Heart left ventricle (tissue), 16 donors: ENCODE results near the gene AARSD1. TPM values are rescaled to one million over a fixed set of nuclear protein-coding genes. Genes with fewer than 3 reads are reported as not detected.

Experiments used
- ATAC-seq, 4 donors: fragments of 200-7000 bp; cut with Tn5 transposase; one replicate each; pipeline ENCODE4 v1.9.1; 2020 to 2022; ENCODE audit warnings: moderate library complexity in 4 of 4, mild to moderate bottlenecking in 3 of 4, moderate number of reproducible peaks in 1 of 4
- DNase-seq, 5 donors: peaks; one replicate each; pipeline ENCODE4 v3.0.0-alpha.2; 2020
- H3K27ac ChIP-seq, 12 donors: fragments of 200-600 bp; sonication (generic) in 4 of 12; one replicate each; pipeline versions ENCODE4 v1.5.0 to v1.8.0; 2016 to 2022; ENCODE audit warnings: mild to moderate bottlenecking in 2 of 12
- H3K27me3 ChIP-seq, 9 donors: fragments of 200-600 bp; sonication (generic) in 2 of 9; one replicate each; pipeline versions ENCODE4 v1.5.1 to v1.8.0; 2016 to 2022; ENCODE audit warnings: mild to moderate bottlenecking in 3 of 9
- H3K36me3 ChIP-seq, 9 donors: fragments of 200-600 bp; sonication (generic) in 2 of 9; one replicate each; pipeline versions ENCODE4 v1.5.0 to v1.8.0; 2018 to 2022; ENCODE audit warnings: mild to moderate bottlenecking in 2 of 9
- H3K4me1 ChIP-seq, 12 donors: fragments of 200-600 bp; sonication (generic) in 4 of 12; one replicate each; pipeline versions ENCODE4 v1.5.0 to v1.8.0; 2016 to 2022; ENCODE audit warnings: mild to moderate bottlenecking in 3 of 12
- H3K4me3 ChIP-seq, 12 donors: fragments of 200-600 bp; sonication (generic) in 4 of 12; one replicate each; pipeline versions ENCODE4 v1.5.0 to v1.8.0; 2017 to 2022; ENCODE audit warnings: mild to moderate bottlenecking in 9 of 12, moderate library complexity in 4 of 12
- H3K9me3 ChIP-seq, 12 donors: fragments of 200-600 bp; sonication (generic) in 4 of 12; one replicate each; pipeline versions ENCODE4 v1.5.0 to v1.8.0; 2016 to 2022; ENCODE audit warnings: mild to moderate bottlenecking in 1 of 12
- POLR2A ChIP-seq, 2 donors: fragments of 450-650 bp; IDR thresholded peaks; one replicate each; pipeline ENCODE4 v1.6.1; 2017; ENCODE audit warnings: antibody characterized with exemption in 2 of 2, mild to moderate bottlenecking in 2 of 2, moderate library complexity in 2 of 2
- WGBS, 4 donors: extraction: QIAGEN DNeasy Blood & Tissue Kit in 2 of 4; methylation state at CpG; one replicate each; pipeline versions ENCODE4 v1.1.5 to v1.1.7; 2013 to 2018; 5-methylcytosine and 5-hydroxymethylcytosine counted together
- intact Hi-C, 10 donors: fragments of 100-400 bp; cut with DNase I; formaldehyde crosslinking; loops; one replicate each; pipeline versions ENCODE4 v1.11.1 to v1.14.2; 2022
- polyA plus RNA-seq, 2 donors: library from polyadenylated mRNA; stranded (reverse); fragments of 200-250 nt; gene quantifications; one replicate each; pipeline ENCODE4 v1.2.3, GENCODE V29; 2013
- total RNA-seq, 9 donors: library from RNA; depleted of rRNA in 2 of 9; stranded (reverse); fragments of >200 nt in 2 of 9; fragmentation: NEBNext Ultra II Directional in 3 of 9; extraction: Animal tissue kit (Norgen Biotek cat#: 25700) in 3 of 9; gene quantifications; one replicate each; pipeline versions ENCODE4 v1.1.0 to v1.2.4, GENCODE V29; 2016 to 2023
- TF ChIP-seq, protein P1 (sequence below), 12 donors: fragments of 200-600 bp; sonication (generic) in 4 of 12; IDR thresholded peaks; one replicate each; pipeline versions ENCODE4 v1.5.0 to v1.8.0; 2018 to 2022; ENCODE audit warnings: antibody characterized with exemption in 12 of 12, mild to moderate bottlenecking in 5 of 12
- donor health status: ischemic (EF 13 %, LVEDD 7.1; RV severe dilation, severe dysfunction).
- donor health status: healthy with polysubstance abuse.
- donor health status: DM: no; HTN: yes; CAD: no.
- donor health status: DM: no; HTN: no; CAD: no.
- donor health status: ischemic (EF 25% LVEDD 6.9; RV normal size, moderate dysfunction).
- donor health status: ischemic (EF 25% LVEDD 5.7; RV mildly dilated, moderate dysfunction).
- donor health status: healthy.
- donor health status: DM: yes; HTN: yes; CAD: no.
- donor health status: ischemic (EF 35%, LVEDD 5.7; RV mildly dilated, moderate dysfunction).
- donor health status: nonischemic (EF 11% LVEDD 7.7; RV severe dilation, severe dysfunction).
- donor health status: DM: yes; HTN: yes; CAD: no.
- donor health status: PGD.
- donor health status: ischemic (EF 29% LVEDD 5.4; RV normal size, mild dysfunction).
- donor health status: nonischemic (EF 23%, LVEDD 6.1; RV moderate dilation, normal function).

Gene AARSD1
- total and polyA plus RNA-seq, 11 donors = 19.5 to 66.3 (median 27.0) TPM

DNA sequence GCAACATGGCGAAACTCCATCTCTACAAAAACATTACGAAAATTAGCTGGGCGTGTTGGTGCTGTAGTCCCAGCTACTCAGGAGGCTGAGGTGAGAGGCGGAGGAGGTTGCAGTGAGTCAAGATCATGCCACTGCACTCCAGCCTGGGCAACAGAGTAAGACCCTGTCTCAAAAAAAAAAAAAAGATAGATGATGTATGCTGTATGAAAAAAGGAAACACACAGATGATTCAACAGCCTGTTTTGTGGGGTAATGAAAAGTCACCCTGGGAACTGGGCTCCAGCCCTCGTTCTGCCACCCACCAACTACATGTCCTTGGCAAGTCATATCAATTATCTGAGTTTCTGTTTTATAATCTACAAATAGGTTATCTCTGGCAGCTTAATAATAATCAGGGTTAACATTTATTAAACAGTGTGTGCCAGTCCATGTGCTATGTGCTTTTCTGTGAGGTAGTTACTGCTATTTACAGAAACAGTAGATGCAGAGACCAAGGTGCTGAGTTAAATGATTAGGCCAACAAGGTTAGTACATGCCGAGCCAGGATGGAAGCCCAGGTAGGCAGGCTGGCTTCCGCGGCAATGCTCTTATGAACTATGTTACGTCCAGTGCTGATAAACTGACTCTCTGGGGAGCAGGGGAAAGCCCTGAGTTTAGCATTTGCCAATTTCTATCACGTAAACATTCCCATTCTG lies 62.6 kb downstream of the AARSD1 start:
- Histone ChIP-seq H3K27ac (no peak overlapping the region), H3K36me3 (no peaks in the 10 kb centered on the region), H3K9me3 (no peaks in the 10 kb centered on the region), H3K27me3 (peaks cover 0 to 4% (median 0%) of the 10 kb centered on the region in 9 donors), H3K4me3 (no peak overlapping the region), H3K4me1 (no peaks in the 10 kb centered on the region)
- WGBS, 4 donors = 82 to 87% (median 84%) methylated on average over 10 of the region's 10 CpGs
- ATAC-seq (no peak), DNase-seq (no peak)
- TF ChIP-seq, protein P1, sequence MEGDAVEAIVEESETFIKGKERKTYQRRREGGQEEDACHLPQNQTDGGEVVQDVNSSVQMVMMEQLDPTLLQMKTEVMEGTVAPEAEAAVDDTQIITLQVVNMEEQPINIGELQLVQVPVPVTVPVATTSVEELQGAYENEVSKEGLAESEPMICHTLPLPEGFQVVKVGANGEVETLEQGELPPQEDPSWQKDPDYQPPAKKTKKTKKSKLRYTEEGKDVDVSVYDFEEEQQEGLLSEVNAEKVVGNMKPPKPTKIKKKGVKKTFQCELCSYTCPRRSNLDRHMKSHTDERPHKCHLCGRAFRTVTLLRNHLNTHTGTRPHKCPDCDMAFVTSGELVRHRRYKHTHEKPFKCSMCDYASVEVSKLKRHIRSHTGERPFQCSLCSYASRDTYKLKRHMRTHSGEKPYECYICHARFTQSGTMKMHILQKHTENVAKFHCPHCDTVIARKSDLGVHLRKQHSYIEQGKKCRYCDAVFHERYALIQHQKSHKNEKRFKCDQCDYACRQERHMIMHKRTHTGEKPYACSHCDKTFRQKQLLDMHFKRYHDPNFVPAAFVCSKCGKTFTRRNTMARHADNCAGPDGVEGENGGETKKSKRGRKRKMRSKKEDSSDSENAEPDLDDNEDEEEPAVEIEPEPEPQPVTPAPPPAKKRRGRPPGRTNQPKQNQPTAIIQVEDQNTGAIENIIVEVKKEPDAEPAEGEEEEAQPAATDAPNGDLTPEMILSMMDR (IDR thresholded peaks at IDR 0.05) = no peak
- TF ChIP-seq POLR2A (IDR thresholded peaks at IDR 0.05) = no peak
- intact Hi-C loops = no loop called here

Other genes with a start within 250 kb of the AARSD1 start
- 10 to 100 TPM; 29.7 to 50.2 (median 41.5) TPM for gene EZH1, start 219.4 kb downstream of the AARSD1 start, total RNA-seq
- 10 to 100 TPM; 18.8 to 23.8 TPM for gene EZH1, start 219.4 kb downstream of the AARSD1 start, polyA plus RNA-seq
- 10 to 100 TPM; 31.2 to 58.3 (median 39.7) TPM for gene RAMP2, start 203.2 kb downstream of the AARSD1 start, total RNA-seq
- gene RAMP2, start 203.2 kb downstream of the AARSD1 start, polyA plus RNA-seq = 10 to 100 TPM; 33.1 to 82.0 TPM
- 10 to 100 TPM; 32.7 to 50.4 (median 37.9) TPM for gene VPS25, start 191.0 kb downstream of the AARSD1 start, total RNA-seq
- 10 to 100 TPM; 33.1 to 88.4 TPM for gene VPS25, start 191.0 kb downstream of the AARSD1 start, polyA plus RNA-seq
- gene WNK4, start 183.8 kb downstream of the AARSD1 start, total RNA-seq = 1 to 10 TPM in 1 of 9 donors, not detected in 8; 1.2 TPM
- not detected for gene WNK4, start 183.8 kb downstream of the AARSD1 start, polyA plus RNA-seq
- 10 to 100 TPM; 56.2 to 97.1 (median 71.8) TPM for gene COA3, start 165.8 kb downstream of the AARSD1 start, total RNA-seq
- gene COA3, start 165.8 kb downstream of the AARSD1 start, polyA plus RNA-seq = 100 to 1,000 TPM; 110 to 136 TPM
- gene CNTD1, start 165.6 kb downstream of the AARSD1 start, total RNA-seq = not detected
- under 1 TPM; 0.10 to 0.38 TPM for gene CNTD1, start 165.6 kb downstream of the AARSD1 start, polyA plus RNA-seq
- gene BECN1, start 140.2 kb downstream of the AARSD1 start, total RNA-seq = 10 to 100 TPM; 70.8 to 94.9 (median 79.8) TPM
- gene BECN1, start 140.2 kb downstream of the AARSD1 start, polyA plus RNA-seq = 10 to 100 TPM; 29.9 to 91.9 TPM
- 100 to 1,000 TPM in 1 of 9 donors, 10 to 100 TPM in 8; 59.7 to 105 (median 67.7) TPM for gene PSME3, start 131.1 kb downstream of the AARSD1 start, total RNA-seq
- 100 to 1,000 TPM in 1 of 2 donors, 10 to 100 TPM in 1; 47.4 to 157 TPM for gene PSME3, start 131.1 kb downstream of the AARSD1 start, polyA plus RNA-seq
- under 1 TPM; 0.21 to 0.88 (median 0.44) TPM for gene AOC2, start 119.9 kb downstream of the AARSD1 start, total RNA-seq
- gene AOC2, start 119.9 kb downstream of the AARSD1 start, polyA plus RNA-seq = under 1 TPM; 0.23 to 0.50 TPM
- gene AOC3, start 113.3 kb downstream of the AARSD1 start, total RNA-seq = 10 to 100 TPM in 4 of 9 donors, 1 to 10 TPM in 5; 3.9 to 55.4 (median 9.2) TPM
- 10 to 100 TPM; 10.2 to 11.8 TPM for gene AOC3, start 113.3 kb downstream of the AARSD1 start, polyA plus RNA-seq
- not detected for gene G6PC1, start 63.7 kb downstream of the AARSD1 start, total RNA-seq
- gene G6PC1, start 63.7 kb downstream of the AARSD1 start, polyA plus RNA-seq = not detected
- 10 to 100 TPM; 24.6 to 48.4 (median 41.2) TPM for gene PTGES3L, start 15.6 kb upstream of the AARSD1 start, total RNA-seq
- 10 to 100 TPM; 41.5 to 58.0 TPM for gene PTGES3L, start 15.6 kb upstream of the AARSD1 start, polyA plus RNA-seq
- 10 to 100 TPM in 8 of 9 donors, 1 to 10 TPM in 1; 9.8 to 15.9 (median 11.4) TPM for gene RUNDC1, start 16.1 kb upstream of the AARSD1 start, total RNA-seq
- 10 to 100 TPM in 1 of 2 donors, 1 to 10 TPM in 1; 5.5 to 14.4 TPM for gene RUNDC1, start 16.1 kb upstream of the AARSD1 start, polyA plus RNA-seq
- 100 to 1,000 TPM; 477 to 796 (median 664) TPM for gene RPL27, start 34.0 kb upstream of the AARSD1 start, total RNA-seq
- gene RPL27, start 34.0 kb upstream of the AARSD1 start, polyA plus RNA-seq = 1,000 to 10,000 TPM; 1,976 to 2,590 TPM
- gene IFI35, start 42.3 kb upstream of the AARSD1 start, total RNA-seq = 10 to 100 TPM in 8 of 9 donors, 1 to 10 TPM in 1; 8.4 to 66.7 (median 11.9) TPM
- 10 to 100 TPM in 1 of 2 donors, 1 to 10 TPM in 1; 9.2 to 12.5 TPM for gene IFI35, start 42.3 kb upstream of the AARSD1 start, polyA plus RNA-seq
- gene VAT1, start 57.9 kb upstream of the AARSD1 start, total RNA-seq = 100 to 1,000 TPM in 5 of 9 donors, 10 to 100 TPM in 4; 69.7 to 138 (median 108) TPM
- 10 to 100 TPM; 64.5 to 91.2 TPM for gene VAT1, start 57.9 kb upstream of the AARSD1 start, polyA plus RNA-seq
- gene RND2, start 60.8 kb upstream of the AARSD1 start, total RNA-seq = 1 to 10 TPM in 2 of 9 donors, under 1 TPM in 7; 0.29 to 1.6 (median 0.56) TPM
- gene RND2, start 60.8 kb upstream of the AARSD1 start, polyA plus RNA-seq = under 1 TPM; 0.10 to 0.95 TPM
- 10 to 100 TPM in 4 of 9 donors, 1 to 10 TPM in 5; 4.8 to 11.7 (median 8.4) TPM for gene BRCA1, start 160.9 kb upstream of the AARSD1 start, total RNA-seq
- gene BRCA1, start 160.9 kb upstream of the AARSD1 start, polyA plus RNA-seq = 1 to 10 TPM; 2.7 to 3.3 TPM
- gene NBR1, start 206.8 kb upstream of the AARSD1 start, total RNA-seq = 100 to 1,000 TPM in 5 of 9 donors, 10 to 100 TPM in 4; 82.6 to 146 (median 105) TPM
- gene NBR1, start 206.8 kb upstream of the AARSD1 start, polyA plus RNA-seq = 10 to 100 TPM; 31.6 to 70.0 TPM
- gene TMEM106A, start 247.4 kb upstream of the AARSD1 start, total RNA-seq = 10 to 100 TPM in 1 of 9 donors, 1 to 10 TPM in 8; 1.3 to 26.0 (median 2.0) TPM
- 1 to 10 TPM; 1.9 to 2.0 TPM for gene TMEM106A, start 247.4 kb upstream of the AARSD1 start, polyA plus RNA-seq